HG03135 (cell line): ENCODE measurements around the gene GPR6.

ENCODE experiments used
- ATAC-seq: cut with Tn5 transposase; IDR thresholded peaks from one replicate; pipeline ENCODE4 v1.9.1; 2021; ENCODE audit warnings: mild to moderate bottlenecking, moderate library complexity; ENCODE audit not compliant: unreplicated experiment

GPR6 gene

GRCh38 chr6:109998159-109998785 is 20.2 kb downstream of the GPR6 start:
- no peak for ATAC-seq

DNA sequence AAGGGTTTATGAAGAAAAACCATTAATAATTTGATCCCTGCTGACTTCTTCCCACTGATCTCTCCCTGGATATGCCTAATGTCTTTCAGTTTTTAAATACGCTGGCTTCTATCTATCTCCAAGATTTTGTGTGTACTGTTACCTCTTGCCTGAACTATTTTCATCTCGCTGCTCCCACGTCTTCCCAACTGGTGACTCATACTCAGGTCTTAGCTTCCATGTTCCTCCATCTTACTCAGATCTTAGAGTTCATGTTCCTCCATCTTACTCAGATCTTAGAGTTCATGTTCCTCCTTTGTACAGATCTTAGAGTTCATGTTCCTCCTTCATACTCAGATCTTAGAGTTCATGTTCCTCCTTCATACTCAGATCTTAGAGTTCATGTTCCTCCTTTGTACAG is 21.6 kb downstream of the GPR6 start:
- no peak for ATAC-seq

DNA sequence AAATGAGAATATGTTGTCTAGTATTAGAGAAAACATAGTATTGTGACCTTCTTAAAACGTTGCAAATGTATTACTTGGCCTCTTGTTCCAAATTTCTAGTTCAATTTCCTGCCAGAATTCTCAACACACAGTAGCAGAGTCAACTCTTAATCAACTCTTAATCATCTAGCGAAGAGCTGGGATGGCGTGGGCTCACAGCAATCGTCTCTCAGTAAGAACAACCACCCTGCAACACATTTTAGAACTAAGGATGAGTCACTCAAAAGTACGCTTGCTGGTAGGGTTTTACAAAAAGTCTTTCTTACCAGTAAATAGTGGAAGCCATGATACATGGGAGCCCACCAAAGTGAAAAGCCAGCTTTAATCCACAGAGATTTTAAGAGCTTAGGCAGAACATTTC is 24.6 kb downstream of the GPR6 start:
- ATAC-seq = no peak

DNA sequence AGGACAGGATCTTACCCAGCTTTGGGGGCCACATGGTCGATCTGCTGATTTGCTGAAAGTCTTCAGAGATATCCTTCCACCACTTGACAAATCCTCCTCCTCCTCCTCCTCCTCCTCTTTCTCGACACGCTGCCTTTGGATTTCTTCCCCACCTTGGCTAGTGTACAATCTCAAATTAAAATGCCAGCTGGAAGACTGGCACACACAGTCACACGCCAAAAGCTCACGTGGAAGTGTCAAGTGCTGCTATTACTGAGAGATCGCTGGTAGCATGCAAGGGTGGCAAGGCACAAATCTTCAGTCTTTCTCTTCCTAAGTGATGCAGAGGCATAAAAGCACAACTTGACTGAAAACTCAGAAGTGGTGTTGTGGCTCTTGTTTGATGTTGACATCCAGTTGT is 35.3 kb downstream of the GPR6 start:
- no peak for ATAC-seq

GRCh38 chr6:110015206-110015605 is 37.1 kb downstream of the GPR6 start:
- no peak for ATAC-seq

- no peak for ATAC-seq
These were observed 39.2 kb downstream of the GPR6 start for GRCh38 chr6:110017306-110017705.

DNA sequence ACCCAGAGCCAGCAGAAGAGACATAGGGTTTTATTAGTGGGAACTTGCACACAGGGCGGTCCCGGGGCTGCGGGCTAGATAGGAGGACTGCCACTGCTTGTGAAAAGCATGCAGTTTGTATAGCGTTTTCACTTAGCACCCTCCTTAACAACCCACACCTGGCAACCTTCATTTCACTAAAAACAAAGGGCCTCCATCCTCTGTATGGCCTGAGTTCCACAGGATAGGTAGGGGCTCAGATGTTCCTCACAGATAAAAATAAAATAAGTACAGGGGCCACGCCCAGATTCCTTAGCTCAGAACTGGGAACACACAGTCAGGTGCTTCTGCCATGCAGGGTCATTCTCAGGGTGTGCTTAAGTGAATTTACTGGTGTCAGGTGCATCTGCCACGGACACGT is 39.8 kb downstream of the GPR6 start:
- no peak for ATAC-seq

DNA sequence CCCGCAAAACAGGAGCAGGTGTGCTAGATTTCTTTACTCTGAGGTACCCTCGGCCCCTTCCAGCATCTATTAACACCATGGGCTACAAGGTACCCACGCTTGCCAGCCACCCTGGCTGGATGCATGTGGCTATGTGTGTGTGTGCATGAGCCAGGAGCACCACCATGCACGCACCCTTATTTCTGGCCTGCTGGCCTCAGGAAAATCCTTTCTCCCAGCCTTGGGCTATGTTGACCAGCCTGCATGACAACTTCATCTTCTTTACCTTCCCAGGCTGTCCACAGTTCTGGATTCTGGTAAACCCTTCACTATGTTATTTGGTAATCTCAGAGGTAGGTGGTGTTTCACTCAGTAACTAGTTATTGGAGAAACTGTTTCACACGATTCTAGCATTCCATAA is 40.4 kb downstream of the GPR6 start:
- no peak for ATAC-seq

- ATAC-seq = no peak
These were observed 42.8 kb downstream of the GPR6 start for GRCh38 chr6:110020888-110021287.

DNA sequence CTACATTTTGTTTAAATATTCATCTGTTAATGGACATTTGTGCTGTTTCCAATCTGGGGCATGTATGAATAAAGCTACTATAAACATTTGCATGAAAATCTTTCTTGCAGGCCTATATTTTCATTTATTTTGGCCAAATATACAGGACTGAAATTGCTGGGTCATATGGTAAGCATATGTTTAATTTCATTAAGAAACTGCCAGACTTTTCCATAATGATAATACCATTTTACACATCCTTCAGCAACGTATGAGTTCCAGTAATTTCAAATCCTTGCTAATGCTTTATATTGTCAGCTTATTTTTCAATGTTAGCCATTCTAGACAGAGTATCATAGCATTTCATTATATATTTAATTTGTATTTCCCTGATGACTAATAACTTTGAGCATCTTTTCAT is 51.0 kb downstream of the GPR6 start:
- no peak for ATAC-seq
